ENCODE results near the gene NEDD4L. TPM values are rescaled to one million over a fixed set of nuclear protein-coding genes. Genes with fewer than 3 reads are reported as not detected.

Gene NEDD4L
- polyA plus RNA-seq, 2 donors: 10.8 to 14.1 TPM

- Histone ChIP-seq H3K36me3 (ENCODE audit: control insufficient read depth in 2 of 2, insufficient read depth in 2 of 2, low read length in 1 of 2) (no peaks in the 10 kb centered on the region), H3K9me3 (ENCODE audit: control insufficient read depth in 2 of 2, insufficient read depth in 1 of 2, low read depth in 1 of 2, low read length in 1 of 2) (no peaks in the 10 kb centered on the region), H3K4me3 (ENCODE audit: low read depth in 1 of 2, low read length in 2 of 2) (no peak overlapping the region), H3K4me1 (ENCODE audit: control insufficient read depth in 2 of 2, insufficient read depth in 2 of 2, low read length in 1 of 2) (no peaks in the 10 kb centered on the region), H3K27ac (ENCODE audit: low read depth in 2 of 2, low read length in 1 of 2) (no peak overlapping the region), H3K27me3 (ENCODE audit: control insufficient read depth in 1 of 2, insufficient read depth in 2 of 2, low read length in 2 of 2) (no peaks in the 10 kb centered on the region)
- WGBS, 2 donors: 52 to 74% methylated on average over 8 of the region's 8 CpGs
Observed at GRCh38 chr18:58097121-58097906, 53.3 kb downstream of the NEDD4L start.

DNA sequence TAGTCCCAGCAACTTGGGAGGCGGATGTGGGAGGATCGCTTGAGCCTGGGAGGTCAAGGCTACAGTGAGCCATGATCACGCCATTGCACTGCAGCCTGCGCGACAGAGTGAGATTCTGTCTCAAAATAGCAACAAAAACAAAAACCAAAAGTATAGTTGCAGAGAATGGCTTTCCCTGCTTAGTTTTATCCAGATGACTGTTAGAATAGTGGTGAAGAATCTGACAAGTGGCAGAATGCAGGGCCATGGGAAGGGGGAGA, 53.8 kb downstream of the NEDD4L start:
- Histone ChIP-seq H3K4me3 (ENCODE audit: low read depth in 1 of 2, low read length in 2 of 2) (no peak overlapping the region), H3K4me1 (ENCODE audit: control insufficient read depth in 2 of 2, insufficient read depth in 2 of 2, low read length in 1 of 2) (no peaks in the 10 kb centered on the region), H3K36me3 (ENCODE audit: control insufficient read depth in 2 of 2, insufficient read depth in 2 of 2, low read length in 1 of 2) (no peaks in the 10 kb centered on the region), H3K27ac (ENCODE audit: low read depth in 2 of 2, low read length in 1 of 2) (no peak overlapping the region), H3K27me3 (ENCODE audit: control insufficient read depth in 1 of 2, insufficient read depth in 2 of 2, low read length in 2 of 2) (no peaks in the 10 kb centered on the region), H3K9me3 (ENCODE audit: control insufficient read depth in 2 of 2, insufficient read depth in 1 of 2, low read depth in 1 of 2, low read length in 1 of 2) (no peaks in the 10 kb centered on the region)
- 88 to 94% methylated on average over 5 of the region's 5 CpGs for WGBS, 2 donors

GRCh38 chr18:58098706-58099105, 54.7 kb downstream of the NEDD4L start:
- Histone ChIP-seq H3K27me3 (ENCODE audit: control insufficient read depth in 1 of 2, insufficient read depth in 2 of 2, low read length in 2 of 2) (no peaks in the 10 kb centered on the region), H3K36me3 (ENCODE audit: control insufficient read depth in 2 of 2, insufficient read depth in 2 of 2, low read length in 1 of 2) (no peaks in the 10 kb centered on the region), H3K9me3 (ENCODE audit: control insufficient read depth in 2 of 2, insufficient read depth in 1 of 2, low read depth in 1 of 2, low read length in 1 of 2) (no peaks in the 10 kb centered on the region), H3K27ac (ENCODE audit: low read depth in 2 of 2, low read length in 1 of 2) (no peak overlapping the region), H3K4me1 (ENCODE audit: control insufficient read depth in 2 of 2, insufficient read depth in 2 of 2, low read length in 1 of 2) (no peaks in the 10 kb centered on the region), H3K4me3 (ENCODE audit: low read depth in 1 of 2, low read length in 2 of 2) (no peak overlapping the region)
- whole genome bisulfite sequencing, 2 donors: 88 to 91% methylated on average over 3 of the region's 3 CpGs

- H3K4me3 ChIP-seq (ENCODE audit: low read depth in 1 of 2, low read length in 2 of 2): no peak overlapping the region
- no peaks in the 10 kb centered on the region for H3K4me1 ChIP-seq (ENCODE audit: control insufficient read depth in 2 of 2, insufficient read depth in 2 of 2, low read length in 1 of 2)
- H3K27ac ChIP-seq (ENCODE audit: low read depth in 2 of 2, low read length in 1 of 2): no peak overlapping the region
- H3K27me3 ChIP-seq (ENCODE audit: control insufficient read depth in 1 of 2, insufficient read depth in 2 of 2, low read length in 2 of 2): no peaks in the 10 kb centered on the region
- H3K36me3 ChIP-seq (ENCODE audit: control insufficient read depth in 2 of 2, insufficient read depth in 2 of 2, low read length in 1 of 2): no peaks in the 10 kb centered on the region
- WGBS, 2 donors: 54 to 73% methylated on average over 3 of the region's 3 CpGs
- no peaks in the 10 kb centered on the region for H3K9me3 ChIP-seq (ENCODE audit: control insufficient read depth in 2 of 2, insufficient read depth in 1 of 2, low read depth in 1 of 2, low read length in 1 of 2)
Observed at GRCh38 chr18:58100154-58100553, 56.1 kb downstream of the NEDD4L start.

DNA sequence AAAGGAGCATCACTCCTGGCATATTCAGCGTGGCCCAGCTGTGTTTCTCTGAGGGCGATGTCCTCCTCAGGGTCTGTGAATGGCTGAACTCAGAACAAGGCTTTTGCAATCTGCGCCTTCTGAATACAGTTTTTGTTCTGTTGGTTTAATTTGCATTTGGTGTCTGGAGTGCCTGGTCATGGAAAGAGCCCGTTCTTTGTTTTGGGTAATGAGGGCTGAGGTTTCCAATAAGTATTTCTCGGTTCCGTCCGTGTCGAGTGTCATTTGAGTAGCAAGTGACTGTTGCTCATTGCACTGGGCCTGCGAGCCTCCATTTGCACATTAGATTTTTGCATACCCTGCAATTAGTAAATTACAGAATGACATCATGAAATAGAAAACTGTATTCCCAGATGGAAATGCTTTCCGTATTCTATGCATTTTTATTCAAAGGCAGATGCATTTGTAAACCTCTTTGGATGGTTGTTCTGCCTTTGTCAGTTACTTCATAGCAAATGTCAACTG, 57.3 kb downstream of the NEDD4L start:
- 91 to 92% methylated on average over 10 of the region's 10 CpGs for WGBS, 2 donors
- no peaks in the 10 kb centered on the region for H3K36me3 ChIP-seq (ENCODE audit: control insufficient read depth in 2 of 2, insufficient read depth in 2 of 2, low read length in 1 of 2)
- no peaks in the 10 kb centered on the region for H3K9me3 ChIP-seq (ENCODE audit: control insufficient read depth in 2 of 2, insufficient read depth in 1 of 2, low read depth in 1 of 2, low read length in 1 of 2)
- no peak overlapping the region for H3K27ac ChIP-seq (ENCODE audit: low read depth in 2 of 2, low read length in 1 of 2)
- no peak overlapping the region for H3K4me3 ChIP-seq (ENCODE audit: low read depth in 1 of 2, low read length in 2 of 2)
- H3K4me1 ChIP-seq (ENCODE audit: control insufficient read depth in 2 of 2, insufficient read depth in 2 of 2, low read length in 1 of 2): no peaks in the 10 kb centered on the region
- no peaks in the 10 kb centered on the region for H3K27me3 ChIP-seq (ENCODE audit: control insufficient read depth in 1 of 2, insufficient read depth in 2 of 2, low read length in 2 of 2)

- Histone ChIP-seq H3K27ac (ENCODE audit: low read depth in 2 of 2, low read length in 1 of 2) (no peak overlapping the region), H3K4me1 (ENCODE audit: control insufficient read depth in 2 of 2, insufficient read depth in 2 of 2, low read length in 1 of 2) (no peaks in the 10 kb centered on the region), H3K9me3 (ENCODE audit: control insufficient read depth in 2 of 2, insufficient read depth in 1 of 2, low read depth in 1 of 2, low read length in 1 of 2) (no peaks in the 10 kb centered on the region), H3K4me3 (ENCODE audit: low read depth in 1 of 2, low read length in 2 of 2) (no peak overlapping the region), H3K27me3 (ENCODE audit: control insufficient read depth in 1 of 2, insufficient read depth in 2 of 2, low read length in 2 of 2) (no peaks in the 10 kb centered on the region), H3K36me3 (ENCODE audit: control insufficient read depth in 2 of 2, insufficient read depth in 2 of 2, low read length in 1 of 2) (no peaks in the 10 kb centered on the region)
- 46 to 56% methylated on average over 2 of the region's 2 CpGs for WGBS, 2 donors
Observed at GRCh38 chr18:58102018-58102417, 58.0 kb downstream of the NEDD4L start.

DNA sequence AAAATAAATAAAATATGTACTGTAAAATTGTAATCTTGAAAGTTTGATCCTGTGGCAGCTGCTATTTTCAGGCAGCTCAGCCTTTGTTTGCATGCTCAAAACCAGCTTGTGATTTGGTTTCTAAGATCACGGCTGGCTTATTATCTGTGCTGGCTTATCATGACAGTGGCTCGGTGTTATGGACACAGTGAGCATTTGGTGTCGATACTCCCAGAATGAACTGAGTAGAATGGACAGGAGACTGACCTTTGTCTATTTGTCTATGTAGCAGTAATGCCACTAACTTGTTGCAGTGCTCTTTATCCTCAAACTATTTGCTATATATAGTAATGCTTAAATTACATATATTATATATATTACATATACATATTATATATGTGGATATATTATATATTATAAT, 58.8 kb downstream of the NEDD4L start:
- H3K36me3 ChIP-seq (ENCODE audit: control insufficient read depth in 2 of 2, insufficient read depth in 2 of 2, low read length in 1 of 2): no peaks in the 10 kb centered on the region
- no peaks in the 10 kb centered on the region for H3K4me1 ChIP-seq (ENCODE audit: control insufficient read depth in 2 of 2, insufficient read depth in 2 of 2, low read length in 1 of 2)
- H3K9me3 ChIP-seq (ENCODE audit: control insufficient read depth in 2 of 2, insufficient read depth in 1 of 2, low read depth in 1 of 2, low read length in 1 of 2): no peaks in the 10 kb centered on the region
- H3K27me3 ChIP-seq (ENCODE audit: control insufficient read depth in 1 of 2, insufficient read depth in 2 of 2, low read length in 2 of 2): no peaks in the 10 kb centered on the region
- H3K27ac ChIP-seq (ENCODE audit: low read depth in 2 of 2, low read length in 1 of 2): no peak overlapping the region
- no peak overlapping the region for H3K4me3 ChIP-seq (ENCODE audit: low read depth in 1 of 2, low read length in 2 of 2)
- WGBS, 2 donors: 65 to 85% methylated on average over 3 of the region's 3 CpGs

DNA sequence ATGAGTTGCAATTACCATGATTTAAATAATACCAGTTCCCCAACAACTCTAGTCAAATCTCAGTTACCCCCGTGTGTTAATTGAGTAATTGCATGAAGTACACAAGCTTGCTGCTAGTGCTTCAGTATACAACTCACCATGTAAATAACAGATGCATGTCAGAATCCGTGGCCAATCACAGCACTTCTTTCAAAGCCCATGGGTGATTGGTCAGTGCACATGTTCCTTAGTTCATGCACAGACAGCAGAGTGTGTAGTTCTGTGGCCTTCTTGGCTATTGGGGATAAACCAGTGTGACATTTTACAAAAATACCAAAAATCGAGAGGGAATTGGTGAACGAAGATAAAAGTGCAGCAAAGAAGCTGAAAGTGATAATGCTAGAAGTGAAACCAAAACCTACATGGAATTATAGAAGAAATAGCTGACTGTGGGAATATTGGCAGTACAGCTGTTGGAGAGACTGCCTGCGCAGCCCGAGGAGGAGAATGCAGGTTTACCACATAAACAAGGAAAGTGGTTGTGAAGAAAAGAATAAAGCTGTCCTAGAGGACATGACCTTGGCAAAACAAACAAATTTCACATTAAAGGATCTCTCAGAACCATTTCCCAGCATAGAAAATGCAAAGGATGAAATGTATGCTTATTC, 59.4 kb downstream of the NEDD4L start:
- Histone ChIP-seq H3K36me3 (ENCODE audit: control insufficient read depth in 2 of 2, insufficient read depth in 2 of 2, low read length in 1 of 2) (no peaks in the 10 kb centered on the region), H3K4me1 (ENCODE audit: control insufficient read depth in 2 of 2, insufficient read depth in 2 of 2, low read length in 1 of 2) (no peaks in the 10 kb centered on the region), H3K27me3 (ENCODE audit: control insufficient read depth in 1 of 2, insufficient read depth in 2 of 2, low read length in 2 of 2) (no peaks in the 10 kb centered on the region), H3K27ac (ENCODE audit: low read depth in 2 of 2, low read length in 1 of 2) (no peak overlapping the region), H3K9me3 (ENCODE audit: control insufficient read depth in 2 of 2, insufficient read depth in 1 of 2, low read depth in 1 of 2, low read length in 1 of 2) (no peaks in the 10 kb centered on the region), H3K4me3 (ENCODE audit: low read depth in 1 of 2, low read length in 2 of 2) (no peak overlapping the region)
- 61 to 70% methylated on average over 6 of the region's 6 CpGs for WGBS, 2 donors

GRCh38 chr18:58104096-58104495, 60.1 kb downstream of the NEDD4L start:
- Histone ChIP-seq H3K9me3 (ENCODE audit: control insufficient read depth in 2 of 2, insufficient read depth in 1 of 2, low read depth in 1 of 2, low read length in 1 of 2) (no peaks in the 10 kb centered on the region), H3K27me3 (ENCODE audit: control insufficient read depth in 1 of 2, insufficient read depth in 2 of 2, low read length in 2 of 2) (no peaks in the 10 kb centered on the region), H3K4me1 (ENCODE audit: control insufficient read depth in 2 of 2, insufficient read depth in 2 of 2, low read length in 1 of 2) (no peaks in the 10 kb centered on the region), H3K36me3 (ENCODE audit: control insufficient read depth in 2 of 2, insufficient read depth in 2 of 2, low read length in 1 of 2) (no peaks in the 10 kb centered on the region), H3K4me3 (ENCODE audit: low read depth in 1 of 2, low read length in 2 of 2) (no peak overlapping the region), H3K27ac (ENCODE audit: low read depth in 2 of 2, low read length in 1 of 2) (no peak overlapping the region)
- WGBS, 2 donors: 73 to 79% methylated on average over 12 of the region's 12 CpGs

Measured in esophagus (tissue), 2 donors.